GM18508 (cell line): ENCODE measurements around the gene ARL5C.
"Not testable (repeated sequence)": the region's sequence is repeated elsewhere in the genome, so short reads cannot be mapped to it uniquely, and the experiment has no call there.

ENCODE experiments used
- ATAC-seq: cut with Tn5 transposase; IDR thresholded peaks from one replicate; pipeline ENCODE4 v1.9.1; 2021; ENCODE audit warnings: moderate number of reproducible peaks; ENCODE audit not compliant: insufficient read depth, unreplicated experiment

The ARL5C gene

DNA sequence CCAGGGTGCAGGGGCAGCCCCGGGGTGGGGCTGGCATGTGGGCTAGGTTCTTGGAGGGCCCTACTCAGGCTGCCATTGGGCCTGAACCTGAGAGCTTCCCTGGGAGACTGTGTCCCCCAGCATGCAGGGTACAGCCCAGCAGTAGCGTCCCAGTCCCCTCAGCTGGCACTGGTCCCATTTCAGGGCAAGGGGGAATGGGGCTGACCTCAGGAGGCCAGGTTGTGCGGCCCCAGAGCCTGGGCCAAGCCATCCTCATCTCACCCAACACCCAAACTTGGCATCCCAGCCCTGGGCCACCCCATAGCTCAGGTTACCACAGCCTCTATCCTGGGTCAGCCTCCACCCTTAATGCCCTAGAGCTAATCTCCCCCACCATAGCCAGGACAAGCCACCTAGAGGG is 20.8 kb downstream of the ARL5C start:
- no peak for ATAC-seq

DNA sequence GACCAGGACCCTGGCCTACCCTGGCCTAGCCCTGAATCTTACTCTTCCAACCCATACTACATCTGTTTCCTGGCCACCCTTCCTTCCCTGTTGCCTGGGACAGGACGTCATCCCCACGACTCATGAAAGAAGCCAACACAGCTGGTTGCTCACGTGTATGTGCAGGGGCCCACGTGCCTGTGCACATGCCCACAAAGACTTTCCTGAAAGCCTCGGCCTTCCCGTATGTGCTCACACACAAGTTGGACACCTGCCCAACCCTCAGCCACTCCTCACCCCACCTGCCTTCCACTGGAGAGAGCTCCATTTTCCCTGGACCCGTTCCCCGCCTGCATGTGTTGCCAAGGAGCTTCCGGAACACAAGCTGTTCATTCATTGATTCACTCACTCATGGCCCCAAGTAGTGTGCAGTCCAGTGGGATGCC is 21.5 kb downstream of the ARL5C start:
- ATAC-seq: no peak

DNA sequence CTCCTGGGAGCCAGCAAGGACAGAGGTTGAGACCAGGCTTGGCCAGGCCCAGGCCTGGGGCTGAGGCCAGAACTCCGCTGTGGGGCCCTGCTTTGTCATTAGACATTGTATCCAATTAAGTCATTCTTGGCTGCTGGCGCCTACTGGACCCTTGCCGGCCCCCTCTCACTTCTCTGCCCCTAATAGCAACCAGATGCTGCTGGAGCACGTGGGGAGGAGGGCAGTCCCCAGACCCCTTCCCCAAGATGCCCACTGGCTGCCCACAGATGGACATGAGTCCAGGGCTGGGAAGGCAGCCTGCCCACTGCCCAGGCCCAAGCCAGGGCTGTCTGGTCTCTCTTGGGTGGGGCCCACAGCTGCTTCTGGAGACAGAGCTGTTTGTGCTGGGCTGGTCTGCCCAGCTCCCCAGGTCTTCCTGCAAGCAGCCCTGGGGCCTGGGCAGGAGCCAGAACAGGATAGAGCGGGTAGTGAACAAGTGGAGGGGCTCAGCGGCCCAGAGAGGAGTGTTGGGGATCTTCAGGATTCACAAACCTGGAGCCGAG is 22.3 kb downstream of the ARL5C start:
- no peak for ATAC-seq

DNA sequence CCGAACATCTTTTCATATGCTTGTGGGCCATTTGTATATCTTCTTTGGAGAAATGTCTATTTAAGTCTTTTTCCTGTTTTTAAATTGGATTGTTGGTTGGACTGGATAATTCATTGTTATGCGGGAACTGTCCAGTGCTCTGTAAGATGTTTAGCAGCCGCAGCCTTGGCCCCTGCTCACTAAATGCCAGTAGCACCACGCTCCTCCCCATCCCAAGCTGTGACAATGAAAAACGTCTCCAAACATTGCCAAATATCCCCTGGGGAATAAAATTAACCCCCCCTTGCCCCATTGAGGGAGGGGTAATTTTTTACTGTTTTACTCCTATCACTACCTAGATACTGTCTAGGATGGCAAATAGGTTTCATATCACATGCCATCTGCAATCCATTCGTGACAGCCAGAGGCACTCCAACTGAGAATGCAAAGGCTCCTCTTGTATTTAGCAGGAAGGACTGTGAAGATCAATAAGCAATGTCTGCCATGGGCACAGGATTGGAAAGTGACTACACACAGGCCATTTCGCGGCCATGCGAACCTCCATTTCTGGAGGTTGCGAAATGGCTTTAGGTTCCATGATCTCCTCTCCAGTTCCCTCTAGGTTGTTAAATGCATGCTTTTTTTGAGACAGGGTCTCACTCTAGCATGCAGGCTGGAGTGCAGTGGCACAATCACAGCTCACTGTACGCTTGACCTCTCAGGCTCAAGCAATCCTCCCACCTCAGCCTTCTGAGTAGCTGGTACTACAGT is 23.9 kb downstream of the ARL5C start:
- no peak for ATAC-seq

DNA sequence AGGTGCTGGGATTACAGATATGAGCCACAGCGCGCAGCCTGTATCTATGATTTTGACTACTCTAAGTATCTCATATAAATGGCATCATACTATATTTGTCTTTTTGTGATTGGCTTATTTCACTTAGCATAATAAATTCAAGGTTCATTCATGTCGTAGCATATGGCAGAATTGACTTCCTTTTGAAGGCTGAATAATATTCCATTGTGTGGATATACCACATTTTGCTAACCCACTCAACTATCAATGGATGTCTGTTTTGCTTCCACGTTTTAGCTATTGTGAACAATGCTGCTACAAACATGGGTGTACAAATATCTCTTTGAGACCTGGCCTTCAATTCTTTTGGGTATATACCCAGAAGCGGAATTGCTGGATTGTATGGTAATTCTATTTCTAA is 24.7 kb downstream of the ARL5C start:
- ATAC-seq: no peak

DNA sequence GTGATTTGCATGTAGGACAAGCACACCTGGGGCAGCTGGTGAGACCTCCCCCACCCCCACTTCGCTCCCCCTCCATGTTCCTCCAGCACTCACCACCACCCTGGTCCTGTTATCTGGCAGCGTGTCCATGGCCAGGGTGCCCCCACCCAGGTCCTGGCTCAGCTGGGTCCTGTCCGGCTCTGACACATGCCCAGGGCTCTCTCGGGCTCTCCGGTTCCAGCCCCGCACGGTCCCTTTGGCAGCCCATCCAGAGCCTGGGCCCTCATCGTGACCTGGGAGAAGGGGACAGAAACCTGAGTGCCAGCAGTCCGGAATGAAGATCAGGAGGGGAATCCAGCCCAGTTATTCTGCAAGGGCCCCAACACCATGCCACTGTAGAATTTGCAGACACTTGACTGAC is 26.4 kb downstream of the ARL5C start:
- ATAC-seq: no peak

DNA sequence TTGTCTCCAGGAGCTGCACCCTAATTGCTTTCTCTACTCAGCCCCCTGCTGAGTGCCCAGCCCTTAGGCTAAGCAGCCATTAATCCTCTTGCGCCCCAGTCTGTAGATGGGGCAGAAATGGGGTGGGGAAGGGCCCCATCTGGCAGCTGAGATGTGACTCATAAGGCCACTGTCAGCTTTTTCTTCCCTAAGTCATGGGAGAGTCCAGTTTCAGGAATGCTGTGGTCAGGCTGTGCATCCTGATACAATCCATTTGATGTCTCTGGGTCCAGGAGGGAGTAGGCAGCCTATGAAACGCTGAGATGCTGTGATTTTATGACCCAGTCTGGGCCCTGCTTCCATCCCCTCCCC is 26.8 kb downstream of the ARL5C start:
- no peak for ATAC-seq

DNA sequence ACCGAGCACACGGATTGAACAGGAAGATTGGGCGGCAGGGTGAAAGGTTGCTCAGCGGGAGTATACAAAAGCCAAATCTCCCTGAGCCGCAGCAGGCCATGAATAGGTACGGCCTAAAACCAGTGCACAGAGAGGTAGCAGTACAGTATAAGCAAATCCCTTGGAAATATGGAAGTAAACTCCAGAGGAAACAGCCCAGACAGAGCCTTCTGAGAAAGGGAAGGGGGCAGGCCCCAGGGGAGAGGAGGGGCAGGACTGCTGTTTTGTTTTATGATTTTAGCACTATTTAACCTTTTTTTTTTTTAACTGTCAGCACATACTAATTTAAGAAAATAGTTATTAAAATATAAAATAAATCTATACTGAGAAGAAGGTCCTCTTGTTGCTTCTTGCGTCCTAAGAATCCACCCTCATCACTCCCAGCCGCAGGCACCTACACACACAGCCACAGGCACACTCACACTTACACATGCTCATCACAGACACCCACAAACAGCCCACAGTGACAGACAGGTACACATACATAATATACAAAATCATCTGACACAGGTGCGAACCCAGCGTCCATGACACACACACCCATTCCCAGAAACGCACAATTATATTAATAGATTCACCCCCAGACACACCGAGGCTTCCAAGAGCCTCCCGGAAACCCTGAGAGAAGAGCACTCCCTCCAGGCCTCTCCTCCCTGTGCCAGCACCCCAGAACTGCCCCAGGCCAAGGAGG is 27.4 kb downstream of the ARL5C start:
- no peak for ATAC-seq

DNA sequence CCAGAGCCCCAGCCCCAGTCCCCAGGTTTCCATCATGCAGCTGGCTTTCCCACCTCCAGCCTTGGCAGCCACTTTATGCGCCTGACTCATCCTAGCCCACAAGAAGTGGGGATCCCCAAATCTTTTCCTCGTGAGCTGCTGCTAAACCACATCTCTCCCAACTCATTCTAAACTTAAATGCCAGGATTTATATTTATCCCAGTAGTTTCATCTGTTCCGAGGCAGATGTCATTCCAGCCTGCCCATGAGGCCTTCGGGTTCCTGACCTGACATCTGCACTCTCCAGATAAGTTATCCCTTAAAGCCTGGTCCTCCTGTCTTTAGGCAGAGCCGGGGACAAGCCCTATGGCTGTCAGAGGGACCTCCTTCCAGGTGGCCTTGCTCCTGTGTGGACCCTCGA is 31.1 kb downstream of the ARL5C start:
- no peak for ATAC-seq

DNA sequence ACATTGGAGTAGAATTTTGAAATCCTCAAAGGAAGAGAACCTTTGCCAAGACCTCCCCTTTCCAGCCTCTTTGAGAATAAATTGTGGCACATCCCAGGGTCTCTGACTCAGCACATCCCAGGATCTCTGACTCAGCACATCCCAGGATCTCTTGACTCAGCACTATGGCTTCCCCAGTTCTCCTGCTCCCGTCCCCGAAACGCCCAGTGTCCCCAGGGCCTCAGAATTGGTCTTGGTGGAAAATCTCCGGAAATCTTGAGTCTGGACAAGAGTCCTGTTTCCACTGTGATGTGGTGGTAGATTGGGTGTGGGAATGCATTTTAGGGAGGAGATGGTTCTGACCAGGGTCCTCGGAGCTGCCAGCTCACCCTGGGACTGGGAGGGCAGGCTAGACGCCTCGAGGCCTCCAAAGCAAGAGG is 33.8 kb downstream of the ARL5C start:
- no peak for ATAC-seq

DNA sequence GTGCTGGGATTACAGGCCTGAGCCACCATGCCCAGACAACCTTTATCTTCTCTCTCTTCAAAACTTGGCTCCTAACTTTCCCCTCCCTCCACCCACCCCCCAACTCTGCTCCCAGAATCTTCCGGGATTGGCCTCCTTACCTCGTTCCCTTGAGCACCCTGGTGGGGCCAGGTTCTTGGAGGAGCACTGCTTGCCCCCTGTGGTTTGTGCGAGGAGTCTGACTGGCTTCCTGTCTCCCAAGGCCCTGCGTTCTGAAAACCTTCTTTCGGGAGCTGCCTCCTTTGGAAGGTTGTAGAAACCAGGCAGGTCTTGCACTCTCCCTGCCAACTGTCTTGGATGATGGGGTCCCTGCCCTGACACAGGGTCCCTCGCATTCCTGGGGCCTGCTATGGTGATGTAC is 34.3 kb downstream of the ARL5C start:
- no peak for ATAC-seq

DNA sequence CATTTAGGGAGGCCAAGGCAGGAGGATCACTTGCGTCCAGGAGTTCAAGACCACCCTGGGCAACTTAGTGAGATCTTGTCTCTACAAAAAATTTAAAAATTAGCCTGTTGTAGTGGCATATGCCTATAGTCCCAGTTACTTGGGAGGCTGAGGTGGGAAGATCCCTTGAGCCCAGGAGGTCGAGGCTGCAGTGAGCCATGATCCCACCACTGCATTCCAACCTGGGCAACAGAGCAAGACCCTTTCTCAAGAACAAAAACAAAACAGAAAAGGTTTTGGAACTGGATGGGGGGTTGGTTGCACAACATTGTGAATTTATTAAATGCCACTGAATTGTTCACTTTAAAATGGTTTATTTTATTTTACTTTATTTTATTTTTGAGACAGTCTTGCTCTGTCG is 35.8 kb downstream of the ARL5C start:
- ATAC-seq: no peak

DNA sequence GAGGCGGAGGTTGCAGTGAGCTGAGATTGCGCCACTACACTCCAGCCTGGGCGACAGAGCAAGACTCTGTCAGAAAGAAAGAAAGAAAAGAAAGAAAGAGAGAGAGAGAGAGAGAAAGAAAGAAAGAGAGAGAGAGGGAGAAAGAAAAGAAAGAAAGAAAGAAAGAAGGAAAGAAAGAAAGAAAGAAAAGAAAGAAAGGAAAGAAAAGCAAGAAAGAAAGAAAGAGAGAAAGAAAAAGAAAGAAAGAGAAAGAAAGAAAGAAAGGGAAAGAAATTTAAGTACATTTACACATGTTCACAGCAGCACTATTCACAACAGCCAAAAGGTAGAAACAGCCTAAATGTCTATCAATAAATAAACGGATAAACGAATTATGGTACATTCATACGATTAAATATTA is 36.4 kb downstream of the ARL5C start:
- not testable (repeated sequence) for ATAC-seq

DNA sequence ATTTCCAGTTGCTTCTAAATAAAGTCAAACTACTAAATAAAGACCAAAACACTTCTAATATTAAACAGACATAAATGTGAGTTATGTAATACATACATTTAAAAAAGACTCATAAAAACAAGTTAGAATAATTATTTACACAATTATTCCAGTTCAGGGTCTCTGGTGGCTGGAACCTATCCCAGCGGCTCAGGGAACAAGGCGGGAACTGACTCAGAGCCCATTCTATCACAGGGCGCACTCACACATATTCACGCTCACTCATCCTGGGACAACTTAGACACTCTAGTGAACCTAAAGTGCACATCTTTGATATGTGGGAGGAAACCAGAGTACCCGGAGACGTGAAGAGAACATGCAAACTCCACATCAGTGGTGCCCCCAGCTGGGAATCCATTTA is 39.5 kb downstream of the ARL5C start:
- no peak for ATAC-seq

DNA sequence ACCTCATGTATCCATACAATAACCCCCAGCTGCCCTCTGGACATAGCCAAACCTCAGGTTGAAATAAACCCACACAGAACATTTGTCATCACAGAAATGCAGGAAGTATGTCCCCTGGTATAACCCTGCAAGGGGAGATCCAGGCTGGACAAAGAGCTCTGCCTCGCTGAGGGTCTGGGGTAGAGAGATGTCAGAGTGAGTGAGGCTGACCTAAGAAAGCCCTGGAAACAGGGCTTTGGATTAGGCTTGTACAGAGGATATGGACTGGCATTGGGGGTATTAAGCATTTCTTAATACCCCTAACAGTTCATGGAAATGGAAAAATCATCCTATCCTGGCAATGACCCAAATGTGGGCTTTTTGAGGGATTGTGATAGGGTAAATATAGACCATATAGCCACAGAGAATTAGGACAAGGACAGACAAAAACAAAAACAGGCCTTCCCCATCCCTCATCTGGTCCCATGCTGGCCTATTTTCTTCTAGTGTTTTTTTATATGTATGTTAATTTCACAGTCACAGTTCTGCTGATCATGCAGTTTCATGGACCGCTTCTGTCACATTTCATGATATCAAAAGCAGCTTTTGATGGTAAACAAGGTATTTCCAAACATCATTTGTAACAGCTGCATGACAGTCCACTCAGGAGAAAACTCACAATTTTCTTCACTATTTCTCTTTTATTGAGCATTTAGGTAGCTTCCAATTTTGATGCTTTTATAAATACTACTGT is 40.7 kb downstream of the ARL5C start:
- ATAC-seq: no peak

DNA sequence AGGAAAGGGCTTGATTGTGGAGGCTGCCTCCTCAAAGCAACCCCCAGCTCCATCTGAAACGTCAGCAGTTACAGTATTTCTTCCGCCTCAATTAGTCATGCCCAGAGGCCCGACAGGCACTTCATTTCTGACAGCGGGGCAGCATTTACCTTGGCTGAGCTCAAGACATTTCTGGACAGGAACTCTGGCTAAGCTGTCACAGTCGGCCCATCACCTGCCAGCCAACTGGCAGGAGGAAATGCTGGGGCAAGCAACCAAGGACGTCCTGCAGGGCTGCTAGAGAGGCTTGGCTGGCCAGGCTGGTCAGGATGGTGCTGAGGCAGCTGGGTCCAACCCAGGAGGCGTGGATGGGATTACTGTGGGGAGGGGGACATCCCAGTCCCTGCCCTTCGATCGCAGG is 42.3 kb downstream of the ARL5C start:
- no peak for ATAC-seq

DNA sequence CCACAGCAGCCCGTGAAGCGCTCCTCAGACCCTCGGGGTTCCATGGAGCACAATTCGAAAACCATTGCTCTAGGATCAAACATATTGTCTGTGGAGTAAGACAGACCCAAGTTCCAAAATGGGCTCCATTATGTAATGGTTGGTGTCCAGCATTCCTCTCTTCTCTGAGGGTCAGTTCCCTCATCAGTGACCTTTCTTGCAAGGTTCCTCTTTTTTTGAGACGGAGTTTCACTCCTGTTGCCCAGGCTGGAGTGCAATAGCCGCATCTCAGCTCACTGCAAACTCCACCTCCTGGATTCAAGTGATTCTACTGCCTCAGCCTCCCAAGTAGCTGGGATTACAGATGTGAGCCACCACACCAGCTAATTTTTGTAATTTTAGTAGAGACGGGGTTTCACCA is 43.0 kb downstream of the ARL5C start:
- ATAC-seq: no peak

DNA sequence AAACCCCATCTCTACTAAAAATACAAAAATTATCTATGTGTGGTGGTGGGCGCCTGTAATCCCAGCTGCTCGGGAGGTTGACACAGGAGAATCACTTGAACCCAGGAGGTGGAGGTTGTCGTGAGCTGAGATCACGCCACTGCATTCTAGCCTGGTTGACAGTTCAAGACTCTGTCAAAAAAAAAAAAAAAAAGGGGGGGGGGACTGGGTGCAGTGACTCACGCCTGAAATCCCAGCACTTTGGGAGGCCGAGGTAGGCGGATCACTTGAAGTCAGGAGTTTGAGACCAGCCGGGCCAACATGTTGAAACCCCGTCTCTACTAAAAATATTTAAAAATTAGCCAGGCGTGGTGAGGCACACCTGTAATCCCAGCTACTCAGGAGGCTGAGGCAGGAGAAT is 44.0 kb downstream of the ARL5C start:
- ATAC-seq: not testable (repeated sequence)

DNA sequence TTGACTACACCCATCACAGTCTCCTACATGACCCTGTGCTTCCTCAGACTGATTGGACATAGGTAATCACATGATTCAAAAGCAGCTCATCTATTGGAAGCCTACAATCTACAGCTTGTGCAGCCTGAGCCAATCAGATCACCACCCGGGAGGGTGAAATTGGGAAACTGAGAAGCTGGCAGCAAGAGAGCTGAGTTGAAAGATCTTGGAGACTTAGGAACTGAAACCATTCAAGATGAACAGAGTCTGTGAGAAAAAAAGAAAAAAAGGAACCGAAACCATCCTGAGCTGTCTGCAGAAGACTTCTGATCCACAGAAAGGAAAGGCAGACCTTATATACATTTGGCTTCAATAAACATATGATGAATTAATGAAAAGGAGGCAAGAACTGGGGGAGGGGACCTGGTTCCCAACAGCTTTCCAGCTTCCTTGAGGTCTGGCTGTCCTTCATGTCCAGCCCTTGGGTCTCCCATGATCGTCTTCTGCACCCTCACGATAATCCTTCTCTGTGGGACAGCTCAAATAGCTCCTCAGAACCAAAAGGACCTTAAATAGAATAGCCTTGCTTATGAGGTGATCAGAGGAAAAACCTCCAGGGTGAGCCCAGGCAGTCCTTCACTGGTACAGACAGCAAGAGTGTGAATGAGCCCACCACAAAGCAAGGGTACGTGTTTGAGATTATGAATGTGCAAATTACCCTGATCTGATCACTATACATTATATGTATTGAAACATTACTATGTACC is 47.1 kb downstream of the ARL5C start:
- ATAC-seq: no peak

DNA sequence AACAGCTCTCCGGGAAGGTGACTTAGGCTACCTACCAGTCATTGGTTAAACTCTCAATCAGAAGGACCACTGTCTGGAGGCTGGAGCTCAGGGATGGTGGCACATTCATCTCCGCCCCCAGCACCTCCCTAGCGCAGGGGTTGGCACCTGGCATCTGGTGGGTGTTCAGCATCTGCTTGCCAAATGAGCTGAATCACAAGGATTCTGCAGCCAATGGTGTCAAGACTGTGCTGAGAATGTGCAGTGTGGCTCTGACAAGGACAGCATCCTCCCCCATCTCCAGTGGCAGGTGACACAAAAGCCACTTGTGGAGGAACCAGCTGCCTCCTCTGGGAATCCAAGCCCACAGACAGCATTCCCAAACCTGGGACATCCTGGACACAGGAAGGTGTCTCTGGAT is 49.7 kb downstream of the ARL5C start:
- no peak for ATAC-seq
